ENCODE data around the gene SCT. TPM values are rescaled to one million over a fixed set of nuclear protein-coding genes. Genes with fewer than 3 reads are reported as not detected.
"Not testable (repeated sequence)": the region's sequence is repeated elsewhere in the genome, so short reads cannot be mapped to it uniquely, and the experiment has no call there.

Gene SCT
- total RNA-seq, 1 experiment from 2014 or later: not detected

GRCh38 chr11:655036-655726 lies 28.2 kb upstream of the SCT start:
- no peak overlapping the region for H3K27ac Mint-ChIP-seq (ENCODE audit: unreplicated experiment)
- no peaks in the 10 kb centered on the region for H3K9me3 Mint-ChIP-seq (ENCODE audit: low read depth, unreplicated experiment)
- intact Hi-C loops (cut with micrococcal nuclease; ENCODE audit: unreplicated experiment): no loop called here
- BruUV-seq (replicated peaks): no TSS peak
- peaks cover 60% of the 10 kb centered on the region for H3K36me3 Mint-ChIP-seq (ENCODE audit: insufficient read depth, unreplicated experiment)
- H3K4me3 Mint-ChIP-seq (ENCODE audit: low read depth, unreplicated experiment): peak overlapping the region; percentile 61
- H3K4me1 Mint-ChIP-seq (ENCODE audit: low read depth, unreplicated experiment): peaks cover 13% of the 10 kb centered on the region
- CTCF ChIA-PET: interaction anchor here (0.6 to 1.4 kb wide), 8 partner anchors 13 to 101 kb away, joined by 3 to 11 read pairs (median 4); partner anchors contain the start of genes DEAF1 and TMEM80
- peak; percentile 61 for DNase-seq
- no peaks in the 10 kb centered on the region for H3K27me3 Mint-ChIP-seq (ENCODE audit: unreplicated experiment)
- TF ChIP-seq CTCF (IDR thresholded peaks at IDR 0.05; ENCODE audit: unreplicated experiment): no peak

GRCh38 chr11:654444-654843 lies 27.5 kb upstream of the SCT start:
- CTCF ChIA-PET: interaction anchor here (1.3 kb wide), 1 partner anchor 41 kb away, joined by 5 read pairs; the partner anchor contains the start of genes DEAF1 and TMEM80
- intact Hi-C loops (cut with micrococcal nuclease; ENCODE audit: unreplicated experiment); H3K9me3 Mint-ChIP-seq (ENCODE audit: low read depth, unreplicated experiment); H3K27me3 Mint-ChIP-seq (ENCODE audit: unreplicated experiment); H3K4me3 Mint-ChIP-seq (ENCODE audit: low read depth, unreplicated experiment); H3K27ac Mint-ChIP-seq (ENCODE audit: unreplicated experiment); BruUV-seq (replicated peaks); DNase-seq: not testable (repeated sequence)
- H3K36me3 Mint-ChIP-seq (ENCODE audit: insufficient read depth, unreplicated experiment): peaks cover 65% of the 10 kb centered on the region
- H3K4me1 Mint-ChIP-seq (ENCODE audit: low read depth, unreplicated experiment): peaks cover 13% of the 10 kb centered on the region

- BruUV-seq (replicated peaks): no TSS peak
- no peaks in the 10 kb centered on the region for H3K9me3 Mint-ChIP-seq (ENCODE audit: low read depth, unreplicated experiment)
- no peaks in the 10 kb centered on the region for H3K27me3 Mint-ChIP-seq (ENCODE audit: unreplicated experiment)
- H3K36me3 Mint-ChIP-seq (ENCODE audit: insufficient read depth, unreplicated experiment): peaks cover 60% of the 10 kb centered on the region
- CTCF ChIA-PET: no interaction called here
- H3K27ac Mint-ChIP-seq (ENCODE audit: unreplicated experiment): no peak overlapping the region
- H3K4me1 Mint-ChIP-seq (ENCODE audit: low read depth, unreplicated experiment): peaks cover 13% of the 10 kb centered on the region
- H3K4me3 Mint-ChIP-seq (ENCODE audit: low read depth, unreplicated experiment): no peak overlapping the region
- no peak for TF ChIP-seq CTCF (IDR thresholded peaks at IDR 0.05; ENCODE audit: unreplicated experiment)
- no peak for DNase-seq
- intact Hi-C loops (cut with micrococcal nuclease; ENCODE audit: unreplicated experiment): no loop called here
Observed at GRCh38 chr11:653837-654236, 26.9 kb upstream of the SCT start.

- intact Hi-C loops (cut with micrococcal nuclease; ENCODE audit: unreplicated experiment); H3K4me3 Mint-ChIP-seq (ENCODE audit: low read depth, unreplicated experiment); DNase-seq; H3K9me3 Mint-ChIP-seq (ENCODE audit: low read depth, unreplicated experiment); BruUV-seq (replicated peaks); H3K27ac Mint-ChIP-seq (ENCODE audit: unreplicated experiment); H3K27me3 Mint-ChIP-seq (ENCODE audit: unreplicated experiment): not testable (repeated sequence)
- Mint-ChIP-seq H3K4me1 (ENCODE audit: low read depth, unreplicated experiment) (peaks cover 13% of the 10 kb centered on the region), H3K36me3 (ENCODE audit: insufficient read depth, unreplicated experiment) (peaks cover 65% of the 10 kb centered on the region)
- CTCF ChIA-PET: interaction anchor here (0.7 kb wide), 2 partner anchors 39 to 1594 kb away, joined by 4 to 8 read pairs; no protein-coding TSS in a partner anchor
Observed at GRCh38 chr11:653136-653535, 26.2 kb upstream of the SCT start.

- Mint-ChIP-seq H3K27ac (ENCODE audit: unreplicated experiment) (no peak overlapping the region), H3K36me3 (ENCODE audit: insufficient read depth, unreplicated experiment) (peaks cover 67% of the 10 kb centered on the region), H3K27me3 (ENCODE audit: unreplicated experiment) (no peaks in the 10 kb centered on the region), H3K4me3 (ENCODE audit: low read depth, unreplicated experiment) (no peak overlapping the region), H3K4me1 (ENCODE audit: low read depth, unreplicated experiment) (peaks cover 11% of the 10 kb centered on the region), H3K9me3 (ENCODE audit: low read depth, unreplicated experiment) (no peaks in the 10 kb centered on the region)
- CTCF ChIA-PET: no interaction called here
- BruUV-seq (replicated peaks): no TSS peak
- intact Hi-C loops (cut with micrococcal nuclease; ENCODE audit: unreplicated experiment): no loop called here
- TF ChIP-seq CTCF (IDR thresholded peaks at IDR 0.05; ENCODE audit: unreplicated experiment): no peak
- DNase-seq: no peak
Observed at GRCh38 chr11:650482-650881, 23.5 kb upstream of the SCT start.

- H3K9me3 Mint-ChIP-seq (ENCODE audit: low read depth, unreplicated experiment); CTCF ChIA-PET; H3K4me1 Mint-ChIP-seq (ENCODE audit: low read depth, unreplicated experiment); H3K4me3 Mint-ChIP-seq (ENCODE audit: low read depth, unreplicated experiment); DNase-seq; intact Hi-C loops (cut with micrococcal nuclease; ENCODE audit: unreplicated experiment); H3K27me3 Mint-ChIP-seq (ENCODE audit: unreplicated experiment); H3K27ac Mint-ChIP-seq (ENCODE audit: unreplicated experiment); BruUV-seq (replicated peaks): not testable (repeated sequence)
- peaks cover 56% of the 10 kb centered on the region for H3K36me3 Mint-ChIP-seq (ENCODE audit: insufficient read depth, unreplicated experiment)
Observed at GRCh38 chr11:647672-648158, 20.7 kb upstream of the SCT start.

Data from Calu3 (cell line).